Spleen (tissue), 7 donors: ENCODE measurements around the gene CCR8.

Source experiments
- CTCF ChIP-seq, 11 experiments: fragments of 200-600 bp in 7 of 11; fragments of 450-650 bp in 4 of 11; sonication (generic) in 4 of 11; IDR thresholded peaks in 8 of 11; conservative IDR thresholded peaks in 3 of 11; 1 replicate in 7 of 11; 2 replicates in 4 of 11; pipeline versions ENCODE4 v1.4.0 to v1.8.0; 2016 to 2021; ENCODE audit warnings: antibody characterized with exemption in 11 of 11, inconsistent platforms in 4 of 11, mild to moderate bottlenecking in 1 of 11
- POLR2A ChIP-seq, 3 donors: fragments of 450-650 bp; IDR thresholded peaks; one replicate each; pipeline ENCODE4 v1.5.1; 2017; ENCODE audit warnings: antibody characterized with exemption in 3 of 3, mild to moderate bottlenecking in 1 of 3
- donor health status: DM: no; HTN: no; CAD: no; lungs with moderate emphysema.
- donor health status: DM: no; HTN: no; CAD: no.
- donor health status: DM: no; HTN: no; CAD: no.

GRCh38 chr3:39381432-39381831, 51.9 kb downstream of the CCR8 start:
- TF ChIP-seq POLR2A (IDR thresholded peaks at IDR 0.05) (no peak), CTCF (IDR thresholded peaks at IDR 0.05 in 8 of 11, conservative IDR thresholded peaks at IDR 0.05 in 3 of 11) (no peak)
